ENCODE data around the gene EFNA1.
A peak's percentile ranks its signal among the peaks of the same experiment; 100 is the strongest.

EFNA1 gene

DNA sequence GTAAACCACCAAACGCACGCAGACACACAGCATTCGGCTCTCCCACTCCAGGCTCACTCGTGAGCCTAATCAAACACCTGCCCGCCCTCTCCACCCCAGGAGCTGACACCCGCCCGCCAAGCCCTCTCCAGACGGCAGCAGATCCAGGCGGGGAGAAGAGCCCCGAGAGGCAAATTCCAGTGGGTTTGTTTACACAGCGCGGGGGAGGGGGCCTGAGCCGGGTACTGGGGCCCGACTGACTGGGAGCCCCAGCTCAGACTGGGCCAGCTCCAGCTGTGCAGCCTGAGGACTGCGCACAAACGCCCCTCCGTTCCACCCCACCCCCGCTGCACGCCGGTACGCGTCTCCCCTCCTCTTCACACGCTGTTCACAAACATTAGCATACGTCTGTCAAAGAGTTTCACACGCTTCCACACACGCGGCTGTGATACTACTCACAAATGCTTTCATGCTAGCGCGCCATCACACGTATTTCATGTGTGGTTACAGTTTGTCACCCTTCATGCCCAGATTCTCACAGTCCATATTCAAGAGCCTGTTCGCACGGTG is 1.0 kb upstream of the EFNA1 start:
- Mint-ChIP-seq H3K36me3 (ENCODE audit: low read depth) (no peaks in the 10 kb centered on the region), H3K27ac (peak overlapping the region; percentile 24), H3K9me3 (no peaks in the 10 kb centered on the region), H3K4me1 (ENCODE audit: low read depth) (peaks cover 35% of the 10 kb centered on the region), H3K27me3 (peaks cover 25% of the 10 kb centered on the region), H3K4me3 (peak overlapping the region; percentile 72)
- peak; percentile 58 for DNase-seq

DNA sequence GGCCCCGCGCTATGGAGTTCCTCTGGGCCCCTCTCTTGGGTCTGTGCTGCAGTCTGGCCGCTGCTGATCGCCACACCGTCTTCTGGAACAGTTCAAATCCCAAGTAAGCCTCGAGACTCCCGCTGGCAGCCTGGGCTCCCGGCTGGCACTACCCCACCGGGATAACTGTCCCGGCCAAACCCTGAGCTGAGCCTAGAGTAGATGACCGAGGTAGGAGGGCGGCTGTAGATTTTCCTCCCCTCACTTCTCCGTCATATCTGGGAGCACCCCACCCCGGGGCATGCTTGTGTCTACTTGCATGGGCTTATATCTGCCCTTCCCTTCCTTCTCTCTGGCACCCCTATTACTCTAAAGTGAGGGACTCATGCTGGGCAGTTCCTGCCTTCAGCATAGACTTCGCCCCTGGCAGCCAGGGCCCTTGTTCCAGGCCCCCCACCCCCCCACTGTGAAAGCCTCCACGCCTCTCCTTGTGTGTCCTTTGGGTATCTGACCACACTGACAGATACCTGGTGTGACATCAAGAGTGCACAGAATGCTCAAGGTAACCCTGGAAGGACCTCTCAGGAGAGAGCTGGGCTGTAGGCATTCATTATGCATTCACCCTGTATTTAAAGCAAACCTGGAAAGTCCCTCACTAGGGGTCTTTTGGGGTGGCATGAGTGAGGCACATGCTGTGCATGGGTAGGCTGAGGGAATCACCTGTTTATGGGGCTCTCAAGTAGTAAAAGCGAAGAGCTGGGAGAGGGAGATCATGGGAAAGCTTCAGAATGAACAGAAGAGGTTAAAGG is 485 bp downstream of the EFNA1 start:
- Mint-ChIP-seq H3K9me3 (no peaks in the 10 kb centered on the region), H3K36me3 (ENCODE audit: low read depth) (no peaks in the 10 kb centered on the region), H3K27me3 (peaks cover 25% of the 10 kb centered on the region), H3K4me3 (peak overlapping the region; percentile 73), H3K4me1 (ENCODE audit: low read depth) (peaks cover 35% of the 10 kb centered on the region), H3K27ac (peak overlapping the region; percentile 59)
- no peak for DNase-seq

DNA sequence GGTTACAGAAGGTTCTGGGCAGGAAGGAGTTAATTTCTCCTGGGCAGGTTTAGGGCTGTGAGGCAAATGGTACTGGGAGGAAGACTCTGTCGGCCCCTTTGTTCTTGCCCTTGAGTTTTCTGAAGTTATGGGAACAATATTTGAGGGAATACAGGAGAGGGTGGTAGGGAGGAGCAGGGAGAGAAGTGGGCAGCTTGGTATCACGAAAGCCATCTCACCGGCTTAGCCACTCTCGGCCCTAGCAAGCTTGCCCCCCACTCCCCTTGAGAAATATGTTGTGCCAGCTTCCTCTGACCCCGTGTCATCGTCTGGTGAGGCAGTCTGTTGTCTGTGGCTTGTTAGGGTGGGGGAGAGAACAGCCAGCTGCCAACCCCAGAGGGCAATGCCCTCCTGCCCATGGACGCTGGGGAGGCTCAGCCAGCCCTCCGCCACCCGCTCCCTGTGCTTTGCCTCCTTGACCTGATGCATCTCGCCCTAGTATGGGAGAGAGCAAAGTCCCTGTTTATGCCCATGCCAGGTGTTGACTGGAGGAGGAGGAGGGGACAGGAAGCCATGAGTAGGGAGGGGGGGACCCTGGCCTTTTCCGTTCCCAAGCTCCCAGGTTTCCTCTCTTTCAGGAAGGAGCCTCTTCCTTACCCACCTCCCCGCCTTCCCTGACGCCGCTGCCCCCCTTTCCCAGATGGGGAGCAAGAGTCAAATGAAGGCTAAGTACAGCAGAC is 1.2 kb downstream of the EFNA1 start:
- no peaks in the 10 kb centered on the region for H3K9me3 Mint-ChIP-seq
- peaks cover 25% of the 10 kb centered on the region for H3K27me3 Mint-ChIP-seq
- peak overlapping the region; percentile 73 for H3K4me3 Mint-ChIP-seq
- H3K27ac Mint-ChIP-seq: peak overlapping the region; percentile 59
- H3K36me3 Mint-ChIP-seq (ENCODE audit: low read depth): no peaks in the 10 kb centered on the region
- peak; percentile 42 for DNase-seq
- H3K4me1 Mint-ChIP-seq (ENCODE audit: low read depth): peaks cover 35% of the 10 kb centered on the region

DNA sequence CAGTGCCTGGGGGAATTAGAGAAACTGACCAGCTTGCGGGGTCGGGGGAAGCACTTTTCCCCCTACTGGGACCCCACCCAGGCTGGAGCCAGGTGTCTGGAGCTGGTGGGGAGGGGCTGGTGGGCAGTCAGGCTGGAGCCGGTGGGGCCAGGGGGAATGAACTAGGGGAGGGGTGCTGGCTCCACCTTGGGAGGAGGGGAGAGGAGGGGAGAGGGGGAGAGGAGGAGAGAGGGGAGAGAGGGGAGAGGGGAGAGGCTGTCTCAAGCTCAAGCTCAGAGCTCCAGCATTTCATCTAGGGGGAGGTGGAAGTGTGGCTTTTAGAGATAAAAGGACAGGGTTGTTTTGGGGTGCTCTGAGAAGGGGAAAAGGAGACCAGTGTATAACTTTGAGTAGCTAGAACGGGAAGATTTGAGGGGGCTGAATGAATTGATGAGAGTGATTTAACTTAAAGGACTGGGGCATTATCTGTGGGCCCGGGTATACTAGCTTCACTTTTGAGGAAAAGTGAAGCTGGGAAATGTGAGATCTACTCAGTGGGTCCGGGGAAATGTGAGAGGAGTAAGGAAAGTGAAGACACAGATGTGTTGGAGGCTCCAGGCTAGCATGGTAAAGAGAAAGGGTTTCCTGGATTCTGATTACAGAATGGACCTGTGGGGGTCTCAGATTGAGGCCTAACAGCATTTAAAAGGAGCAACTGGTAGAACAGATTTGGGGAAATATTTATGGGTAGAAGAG is 2.8 kb downstream of the EFNA1 start:
- H3K4me3 Mint-ChIP-seq: no peak overlapping the region
- peaks cover 4% of the 10 kb centered on the region for H3K36me3 Mint-ChIP-seq (ENCODE audit: low read depth)
- no peak for DNase-seq
- peaks cover 25% of the 10 kb centered on the region for H3K27me3 Mint-ChIP-seq
- no peak overlapping the region for H3K27ac Mint-ChIP-seq
- H3K9me3 Mint-ChIP-seq: no peaks in the 10 kb centered on the region
- peaks cover 45% of the 10 kb centered on the region for H3K4me1 Mint-ChIP-seq (ENCODE audit: low read depth)

DNA sequence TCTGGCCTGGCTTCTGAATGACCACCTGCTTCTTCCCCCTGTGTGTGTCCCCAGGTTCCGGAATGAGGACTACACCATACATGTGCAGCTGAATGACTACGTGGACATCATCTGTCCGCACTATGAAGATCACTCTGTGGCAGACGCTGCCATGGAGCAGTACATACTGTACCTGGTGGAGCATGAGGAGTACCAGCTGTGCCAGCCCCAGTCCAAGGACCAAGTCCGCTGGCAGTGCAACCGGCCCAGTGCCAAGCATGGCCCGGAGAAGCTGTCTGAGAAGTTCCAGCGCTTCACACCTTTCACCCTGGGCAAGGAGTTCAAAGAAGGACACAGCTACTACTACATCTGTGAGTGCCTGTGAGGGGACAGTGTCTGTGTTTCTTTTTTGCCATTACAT is 3.6 kb downstream of the EFNA1 start:
- no peak overlapping the region for H3K27ac Mint-ChIP-seq
- no peak overlapping the region for H3K4me3 Mint-ChIP-seq
- H3K27me3 Mint-ChIP-seq: peaks cover 23% of the 10 kb centered on the region
- peaks cover 49% of the 10 kb centered on the region for H3K4me1 Mint-ChIP-seq (ENCODE audit: low read depth)
- no peaks in the 10 kb centered on the region for H3K9me3 Mint-ChIP-seq
- DNase-seq: no peak
- H3K36me3 Mint-ChIP-seq (ENCODE audit: low read depth): peaks cover 13% of the 10 kb centered on the region

DNA sequence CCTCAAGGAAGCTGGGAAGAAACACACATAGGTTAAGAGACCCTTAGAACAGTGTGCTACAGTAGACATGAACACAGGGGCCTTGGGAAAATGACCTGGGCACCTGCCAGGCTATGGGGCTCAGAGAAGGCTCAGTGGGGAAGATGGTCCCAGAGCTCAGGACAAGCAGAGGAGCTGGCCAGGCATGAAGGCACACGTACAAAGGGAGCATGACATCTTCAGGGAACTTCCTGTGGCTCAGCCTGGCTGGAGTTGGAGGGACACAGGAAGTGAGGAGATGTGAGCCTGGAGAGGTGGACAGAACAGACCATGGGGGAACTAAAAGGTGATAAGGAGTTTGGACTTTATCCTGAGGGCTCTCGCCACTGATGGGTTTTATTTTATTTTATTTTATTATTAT is 4.2 kb downstream of the EFNA1 start:
- no peaks in the 10 kb centered on the region for H3K9me3 Mint-ChIP-seq
- peaks cover 18% of the 10 kb centered on the region for H3K36me3 Mint-ChIP-seq (ENCODE audit: low read depth)
- peaks cover 20% of the 10 kb centered on the region for H3K27me3 Mint-ChIP-seq
- no peak for DNase-seq
- peaks cover 50% of the 10 kb centered on the region for H3K4me1 Mint-ChIP-seq (ENCODE audit: low read depth)
- no peak overlapping the region for H3K27ac Mint-ChIP-seq
- H3K4me3 Mint-ChIP-seq: no peak overlapping the region

DNA sequence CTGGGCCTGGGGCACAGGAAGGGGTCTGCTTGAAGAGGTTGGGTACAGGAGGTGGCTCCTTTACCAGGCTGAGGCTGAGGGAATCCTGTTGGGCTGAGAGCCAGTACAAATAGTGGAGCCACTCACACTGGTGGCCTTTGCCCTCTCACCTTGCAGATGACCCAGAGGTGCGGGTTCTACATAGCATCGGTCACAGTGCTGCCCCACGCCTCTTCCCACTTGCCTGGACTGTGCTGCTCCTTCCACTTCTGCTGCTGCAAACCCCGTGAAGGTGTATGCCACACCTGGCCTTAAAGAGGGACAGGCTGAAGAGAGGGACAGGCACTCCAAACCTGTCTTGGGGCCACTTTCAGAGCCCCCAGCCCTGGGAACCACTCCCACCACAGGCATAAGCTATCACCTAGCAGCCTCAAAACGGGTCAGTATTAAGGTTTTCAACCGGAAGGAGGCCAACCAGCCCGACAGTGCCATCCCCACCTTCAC is 6.2 kb downstream of the EFNA1 start:
- Mint-ChIP-seq H3K36me3 (ENCODE audit: low read depth) (peaks cover 38% of the 10 kb centered on the region), H3K4me3 (no peak overlapping the region), H3K27ac (no peak overlapping the region), H3K4me1 (ENCODE audit: low read depth) (peaks cover 51% of the 10 kb centered on the region), H3K27me3 (peaks cover 2% of the 10 kb centered on the region), H3K9me3 (no peaks in the 10 kb centered on the region)
- DNase-seq: no peak

DNA sequence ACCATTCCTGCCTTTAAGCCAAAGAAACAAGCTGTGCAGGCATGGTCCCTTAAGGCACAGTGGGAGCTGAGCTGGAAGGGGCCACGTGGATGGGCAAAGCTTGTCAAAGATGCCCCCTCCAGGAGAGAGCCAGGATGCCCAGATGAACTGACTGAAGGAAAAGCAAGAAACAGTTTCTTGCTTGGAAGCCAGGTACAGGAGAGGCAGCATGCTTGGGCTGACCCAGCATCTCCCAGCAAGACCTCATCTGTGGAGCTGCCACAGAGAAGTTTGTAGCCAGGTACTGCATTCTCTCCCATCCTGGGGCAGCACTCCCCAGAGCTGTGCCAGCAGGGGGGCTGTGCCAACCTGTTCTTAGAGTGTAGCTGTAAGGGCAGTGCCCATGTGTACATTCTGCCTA is 6.6 kb downstream of the EFNA1 start:
- peak overlapping the region; percentile 100 for H3K4me3 Mint-ChIP-seq
- peak overlapping the region; percentile 100 for H3K27ac Mint-ChIP-seq
- H3K27me3 Mint-ChIP-seq: no peaks in the 10 kb centered on the region
- peaks cover 49% of the 10 kb centered on the region for H3K4me1 Mint-ChIP-seq (ENCODE audit: low read depth)
- H3K9me3 Mint-ChIP-seq: no peaks in the 10 kb centered on the region
- H3K36me3 Mint-ChIP-seq (ENCODE audit: low read depth): peaks cover 43% of the 10 kb centered on the region
- DNase-seq: no peak

DNA sequence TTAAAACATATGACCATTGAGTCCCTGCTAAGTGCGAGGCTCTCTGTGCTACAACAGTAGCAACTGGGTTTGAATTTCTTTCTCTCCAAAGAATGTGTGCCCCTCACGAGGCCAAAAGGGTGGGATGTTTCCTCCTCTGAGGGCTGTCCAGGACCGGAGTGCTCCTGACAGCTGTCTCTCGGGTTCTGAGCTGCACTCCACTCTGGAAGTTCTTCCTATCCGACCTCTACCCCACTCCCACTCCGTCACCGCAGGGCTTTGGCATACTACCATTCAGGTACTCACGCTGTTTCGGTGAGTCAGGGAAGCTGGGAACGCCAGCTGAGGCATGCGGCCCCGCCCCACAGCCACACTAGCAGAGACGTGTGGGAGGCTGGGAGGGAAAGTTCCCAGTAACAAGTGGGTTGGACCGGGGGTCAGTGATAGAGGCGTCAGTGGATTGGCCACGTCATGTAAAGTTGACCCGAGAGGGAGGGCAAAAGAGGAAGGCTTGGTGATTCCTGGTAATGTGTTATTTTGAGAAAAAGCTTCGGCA is 7.3 kb downstream of the EFNA1 start:
- Mint-ChIP-seq H3K4me1 (ENCODE audit: low read depth) (peaks cover 47% of the 10 kb centered on the region), H3K9me3 (no peaks in the 10 kb centered on the region), H3K36me3 (ENCODE audit: low read depth) (peaks cover 49% of the 10 kb centered on the region), H3K4me3 (peak overlapping the region; percentile 100), H3K27me3 (no peaks in the 10 kb centered on the region), H3K27ac (peak overlapping the region; percentile 100)
- DNase-seq: peak; percentile 81

DNA sequence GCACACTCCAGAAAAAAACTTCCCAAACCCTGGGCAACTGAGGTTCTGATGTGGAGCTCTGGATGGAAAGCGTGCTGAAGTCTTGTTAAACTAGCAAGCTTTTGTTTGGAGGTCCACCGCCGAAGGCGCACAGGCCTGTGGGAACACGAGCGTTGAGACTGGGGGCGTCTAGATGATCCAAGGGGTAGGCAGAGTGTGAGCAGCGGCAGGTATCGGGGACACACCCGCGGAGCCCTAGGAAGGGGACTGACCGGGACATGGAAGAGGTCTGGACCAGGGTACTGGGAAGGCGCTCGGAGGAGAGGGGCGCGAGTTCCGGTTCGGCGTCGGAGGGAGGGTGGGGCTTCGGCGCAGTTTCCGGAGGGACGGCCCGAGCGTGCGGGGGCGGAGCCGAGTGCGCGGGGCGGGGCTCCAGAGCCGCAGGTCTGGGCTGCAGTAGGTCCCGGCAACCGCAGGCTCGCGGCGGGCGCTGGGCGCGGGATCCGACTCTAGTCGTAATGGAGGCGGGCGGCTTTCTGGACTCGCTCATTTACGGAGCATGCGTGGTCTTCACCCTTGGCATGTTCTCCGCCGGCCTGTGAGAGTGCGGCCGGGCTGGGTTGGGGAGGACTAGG is 7.8 kb downstream of the EFNA1 start, which contains the start of gene SLC50A1:
Gene SLC50A1, plus strand, starts transcription at position 438 of the 614 bp plus-strand sequence. Its CDS starts 60 bp downstream, at position 498.
- H3K9me3 Mint-ChIP-seq: no peaks in the 10 kb centered on the region
- peak; percentile 96 for DNase-seq
- H3K4me3 Mint-ChIP-seq: peak within 1 kb of the TSS; percentile 100
- peaks cover 45% of the 10 kb centered on the region for H3K4me1 Mint-ChIP-seq (ENCODE audit: low read depth)
- peak within 1 kb of the TSS; percentile 100 for H3K27ac Mint-ChIP-seq
- no peaks in the 10 kb centered on the region for H3K27me3 Mint-ChIP-seq
- H3K36me3 Mint-ChIP-seq (ENCODE audit: low read depth): peaks cover 53% of the 10 kb centered on the region

DNA sequence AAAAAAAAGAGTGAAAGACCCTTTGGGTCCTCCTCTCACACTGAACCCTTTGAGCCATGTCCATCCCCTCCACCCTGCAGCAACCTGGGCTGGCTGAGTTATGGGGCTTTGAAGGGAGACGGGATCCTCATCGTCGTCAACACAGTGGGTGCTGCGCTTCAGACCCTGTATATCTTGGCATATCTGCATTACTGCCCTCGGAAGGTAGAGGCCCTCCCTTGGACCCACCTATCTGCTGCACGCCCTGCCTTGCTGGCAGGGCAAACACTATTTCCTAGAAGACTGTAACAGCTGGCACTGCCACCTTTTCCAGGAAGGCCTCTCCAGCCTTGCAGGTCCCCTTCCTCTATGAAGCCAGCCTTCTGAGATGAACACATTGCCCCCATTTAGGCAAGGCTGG is 9.1 kb downstream of the EFNA1 start:
- Mint-ChIP-seq H3K27me3 (no peaks in the 10 kb centered on the region), H3K9me3 (no peaks in the 10 kb centered on the region), H3K27ac (peak overlapping the region; percentile 100), H3K4me1 (ENCODE audit: low read depth) (peaks cover 47% of the 10 kb centered on the region), H3K36me3 (ENCODE audit: low read depth) (peaks cover 53% of the 10 kb centered on the region), H3K4me3 (peak overlapping the region; percentile 100)
- DNase-seq: peak; percentile 51

DNA sequence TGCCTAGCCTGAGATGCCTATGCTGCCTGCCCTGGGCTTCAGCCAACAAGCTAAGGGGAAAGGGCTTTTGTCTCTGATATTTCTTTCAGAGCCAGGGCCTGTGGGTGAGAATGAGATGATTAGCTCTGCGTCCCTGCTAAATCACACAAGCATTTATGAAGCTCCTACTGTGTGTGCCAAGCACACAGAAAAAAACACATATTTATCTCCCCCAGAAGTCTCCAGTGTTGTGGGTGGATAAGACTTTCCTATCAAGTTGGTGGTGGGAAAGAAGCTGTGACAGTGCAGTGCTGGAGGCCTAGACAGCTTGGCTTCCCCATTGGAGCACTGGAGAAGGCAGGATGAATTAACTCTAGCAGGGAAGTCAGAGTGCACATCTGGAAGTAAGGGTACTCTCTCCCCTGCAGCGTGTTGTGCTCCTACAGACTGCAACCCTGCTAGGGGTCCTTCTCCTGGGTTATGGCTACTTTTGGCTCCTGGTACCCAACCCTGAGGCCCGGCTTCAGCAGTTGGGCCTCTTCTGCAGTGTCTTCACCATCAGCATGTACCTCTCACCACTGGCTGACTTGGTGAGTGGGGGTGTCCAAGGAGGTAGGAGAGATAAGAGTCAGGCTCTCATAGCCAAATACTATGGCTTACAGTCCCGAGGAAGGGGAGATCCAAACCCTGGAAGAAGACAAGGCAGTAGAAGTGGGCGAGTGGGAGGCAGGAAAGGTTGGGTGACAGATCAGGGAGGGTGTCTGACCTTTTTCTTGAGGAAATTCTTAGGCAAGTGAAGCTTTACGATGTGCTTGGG is 9.7 kb downstream of the EFNA1 start:
- DNase-seq: no peak
- H3K9me3 Mint-ChIP-seq: no peaks in the 10 kb centered on the region
- peaks cover 47% of the 10 kb centered on the region for H3K4me1 Mint-ChIP-seq (ENCODE audit: low read depth)
- H3K27ac Mint-ChIP-seq: peak overlapping the region; percentile 100
- H3K27me3 Mint-ChIP-seq: no peaks in the 10 kb centered on the region
- H3K4me3 Mint-ChIP-seq: peak overlapping the region; percentile 100
- H3K36me3 Mint-ChIP-seq (ENCODE audit: low read depth): peaks cover 53% of the 10 kb centered on the region
